DND-41 (cell line): ENCODE measurements around the gene PUM1.

Experiments used
- ATAC-seq: fragments of 200-7000 bp; cut with Tn5 transposase; 3 replicates; pipeline ENCODE4 v1.9.1; 2021; ENCODE audit warnings: low read depth; ENCODE audit not compliant: insufficient read depth
- DNase-seq: peaks from one replicate; pipeline ENCODE4 v3.0.0-alpha.2; 2020
- H2AFZ ChIP-seq: 2 replicates; pipeline ENCODE4 v1.6.0; 2012; ENCODE audit warnings: low read depth, low read length
- H3K27ac ChIP-seq: 2 replicates; pipeline ENCODE4 v1.5.1; 2012; ENCODE audit warnings: low read length, inconsistent platforms
- H3K27me3 ChIP-seq: fragments of 200-600 bp; sonication (generic); 2 replicates; pipeline ENCODE4 v1.6.0; 2012; ENCODE audit warnings: low read length, mild to moderate bottlenecking, inconsistent platforms; ENCODE audit not compliant: insufficient read depth, poor library complexity
- H3K36me3 ChIP-seq: 2 replicates; pipeline ENCODE4 v1.5.1; 2012; ENCODE audit warnings: low read length, inconsistent platforms; ENCODE audit not compliant: insufficient read depth
- H3K4me1 ChIP-seq: 2 replicates; pipeline ENCODE4 v1.5.1; 2012; ENCODE audit warnings: mild to moderate bottlenecking, low read length; ENCODE audit not compliant: insufficient read depth
- H3K4me2 ChIP-seq: 2 replicates; pipeline ENCODE4 v1.6.0; 2012; ENCODE audit warnings: mild to moderate bottlenecking, moderate library complexity, low read length, inconsistent platforms; ENCODE audit not compliant: insufficient read depth
- H3K4me3 ChIP-seq, 2 experiments: fragments of 200-600 bp in 1 of 2; shearing (Covaris generic) in 1 of 2; 2 replicates each; pipeline ENCODE4 v1.5.1; 2012 to 2016; ENCODE audit warnings: inconsistent platforms in 2 of 2, low read length in 2 of 2, mild to moderate bottlenecking in 2 of 2, low read depth in 1 of 2, moderate library complexity in 1 of 2
- H3K79me2 ChIP-seq: 2 replicates; pipeline ENCODE4 v1.6.0; 2012; ENCODE audit warnings: low read length, inconsistent platforms; ENCODE audit not compliant: insufficient read depth
- H3K9ac ChIP-seq: 2 replicates; pipeline ENCODE4 v1.6.0; 2012; ENCODE audit warnings: low read depth, mild to moderate bottlenecking, inconsistent platforms, low read length, moderate library complexity
- H3K9me3 ChIP-seq: 2 replicates; pipeline ENCODE4 v1.5.1; 2012; ENCODE audit warnings: low read length, moderate library complexity, mild to moderate bottlenecking, inconsistent platforms; ENCODE audit not compliant: insufficient read depth, severe bottlenecking
- H4K20me1 ChIP-seq: 2 replicates; pipeline ENCODE4 v1.6.0; 2012; ENCODE audit warnings: low read length; ENCODE audit not compliant: insufficient read depth
- EZH2 ChIP-seq: IDR thresholded peaks from 3 replicates; pipeline ENCODE4 v1.6.1; 2012; ENCODE audit warnings: borderline replicate concordance, low read depth, mild to moderate bottlenecking, moderate library complexity, low read length, inconsistent platforms; ENCODE audit not compliant: severe bottlenecking
- TF ChIP-seq, protein P1 (sequence below): IDR thresholded peaks from 2 replicates; pipeline ENCODE4 v1.5.1; 2012; ENCODE audit warnings: borderline replicate concordance, low read length, moderate library complexity, mild to moderate bottlenecking; ENCODE audit not compliant: poor library complexity, severe bottlenecking; ENCODE audit errors: extremely low read depth

Gene PUM1

DNA sequence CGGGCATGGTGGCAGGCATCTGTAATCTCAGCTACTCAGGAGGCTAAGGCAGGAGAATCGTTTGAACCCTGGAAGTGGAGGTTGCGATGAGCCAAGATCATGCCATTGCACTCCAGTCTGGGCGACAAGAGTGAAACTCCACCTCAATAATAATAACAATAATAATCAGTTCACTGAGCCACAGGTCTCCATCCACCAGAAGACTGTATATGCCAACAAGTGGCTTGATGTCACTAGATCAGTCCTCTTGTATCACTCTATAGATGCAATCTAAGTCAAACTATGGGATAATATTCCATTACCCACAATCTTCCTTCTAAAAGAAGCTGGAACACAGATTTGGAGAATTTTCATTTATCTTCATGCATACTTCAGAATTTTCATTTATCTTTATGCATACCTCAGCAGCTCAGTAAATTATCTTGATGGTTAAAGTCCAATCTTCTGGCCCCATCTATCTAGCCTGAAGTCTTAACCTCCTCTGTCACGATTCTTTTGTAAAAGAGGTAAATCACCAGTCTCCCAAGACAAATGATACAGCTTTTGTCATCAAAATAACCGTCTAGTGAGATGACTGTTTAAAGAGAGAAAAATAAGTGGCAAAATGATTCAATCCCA, 61.8 kb downstream of the PUM1 start:
- no peak overlapping the region for H3K27ac ChIP-seq
- H3K36me3 ChIP-seq: peaks cover 82% of the 10 kb centered on the region
- no peak overlapping the region for H2AFZ ChIP-seq
- H3K4me1 ChIP-seq: no peaks in the 10 kb centered on the region
- no peak for DNase-seq
- no peak overlapping the region for H3K9ac ChIP-seq
- H4K20me1 ChIP-seq: peaks cover 84% of the 10 kb centered on the region
- no peaks in the 10 kb centered on the region for H3K9me3 ChIP-seq
- peaks cover 96% of the 10 kb centered on the region for H3K79me2 ChIP-seq
- no peak for ATAC-seq
- H3K4me2 ChIP-seq: no peak overlapping the region
- H3K27me3 ChIP-seq: no peaks in the 10 kb centered on the region
- no peak overlapping the region for H3K4me3 ChIP-seq
- no peak for TF ChIP-seq EZH2

DNA sequence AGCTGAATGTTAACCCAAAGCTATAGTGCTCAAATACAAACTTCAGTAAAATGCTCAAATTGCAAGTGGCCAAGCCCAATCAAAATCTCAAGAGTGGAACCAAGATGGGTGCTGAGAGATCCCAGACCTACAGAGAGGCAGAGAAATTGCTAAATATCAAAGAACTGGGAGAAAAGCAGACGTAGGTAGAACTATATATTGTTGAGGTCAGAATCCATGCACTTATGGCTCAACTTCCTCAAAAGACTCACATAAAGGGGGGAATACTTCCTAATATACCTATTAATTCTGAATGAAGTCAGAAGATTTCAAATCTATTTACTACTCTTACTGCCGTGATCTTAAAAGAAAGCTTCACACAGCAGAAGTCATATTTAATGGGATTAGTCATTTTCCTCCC, 65.2 kb downstream of the PUM1 start:
- peaks cover 78% of the 10 kb centered on the region for H4K20me1 ChIP-seq
- ATAC-seq: no peak
- no peak overlapping the region for H3K27ac ChIP-seq
- peaks cover 91% of the 10 kb centered on the region for H3K36me3 ChIP-seq
- no peaks in the 10 kb centered on the region for H3K9me3 ChIP-seq
- no peak overlapping the region for H2AFZ ChIP-seq
- DNase-seq: no peak
- H3K79me2 ChIP-seq: peaks cover 96% of the 10 kb centered on the region
- H3K4me3 ChIP-seq: no peak overlapping the region
- H3K9ac ChIP-seq: no peak overlapping the region
- no peak overlapping the region for H3K4me2 ChIP-seq
- no peaks in the 10 kb centered on the region for H3K27me3 ChIP-seq
- TF ChIP-seq, protein P1, sequence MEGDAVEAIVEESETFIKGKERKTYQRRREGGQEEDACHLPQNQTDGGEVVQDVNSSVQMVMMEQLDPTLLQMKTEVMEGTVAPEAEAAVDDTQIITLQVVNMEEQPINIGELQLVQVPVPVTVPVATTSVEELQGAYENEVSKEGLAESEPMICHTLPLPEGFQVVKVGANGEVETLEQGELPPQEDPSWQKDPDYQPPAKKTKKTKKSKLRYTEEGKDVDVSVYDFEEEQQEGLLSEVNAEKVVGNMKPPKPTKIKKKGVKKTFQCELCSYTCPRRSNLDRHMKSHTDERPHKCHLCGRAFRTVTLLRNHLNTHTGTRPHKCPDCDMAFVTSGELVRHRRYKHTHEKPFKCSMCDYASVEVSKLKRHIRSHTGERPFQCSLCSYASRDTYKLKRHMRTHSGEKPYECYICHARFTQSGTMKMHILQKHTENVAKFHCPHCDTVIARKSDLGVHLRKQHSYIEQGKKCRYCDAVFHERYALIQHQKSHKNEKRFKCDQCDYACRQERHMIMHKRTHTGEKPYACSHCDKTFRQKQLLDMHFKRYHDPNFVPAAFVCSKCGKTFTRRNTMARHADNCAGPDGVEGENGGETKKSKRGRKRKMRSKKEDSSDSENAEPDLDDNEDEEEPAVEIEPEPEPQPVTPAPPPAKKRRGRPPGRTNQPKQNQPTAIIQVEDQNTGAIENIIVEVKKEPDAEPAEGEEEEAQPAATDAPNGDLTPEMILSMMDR: no peak
- TF ChIP-seq EZH2: no peak
- no peaks in the 10 kb centered on the region for H3K4me1 ChIP-seq

DNA sequence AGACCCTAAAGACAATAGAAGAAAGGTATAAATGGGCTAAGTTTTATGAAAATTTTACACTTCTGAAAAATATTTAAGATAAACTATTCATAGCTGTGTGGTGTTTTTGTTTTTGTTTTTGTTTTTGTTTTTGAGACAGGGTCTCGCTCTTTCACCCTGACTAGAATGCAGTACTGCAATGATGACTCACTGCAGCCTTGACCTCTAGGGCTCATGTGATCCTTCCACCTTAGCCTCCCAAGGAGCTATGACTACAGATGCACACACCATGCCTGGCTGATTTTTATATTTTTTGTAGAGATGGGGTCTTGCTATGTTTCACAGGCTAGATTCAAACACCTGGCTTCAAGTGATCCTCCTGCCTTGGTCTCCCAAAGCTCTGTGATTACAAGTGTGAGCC, 66.6 kb downstream of the PUM1 start:
- peaks cover 96% of the 10 kb centered on the region for H3K79me2 ChIP-seq
- H3K9ac ChIP-seq: no peak overlapping the region
- H3K4me1 ChIP-seq: no peaks in the 10 kb centered on the region
- H3K4me2 ChIP-seq: no peak overlapping the region
- no peak for ATAC-seq
- no peak overlapping the region for H3K27ac ChIP-seq
- H3K4me3 ChIP-seq: no peak overlapping the region
- peaks cover 77% of the 10 kb centered on the region for H4K20me1 ChIP-seq
- H2AFZ ChIP-seq: no peak overlapping the region
- H3K36me3 ChIP-seq: peaks cover 88% of the 10 kb centered on the region
- H3K9me3 ChIP-seq: no peaks in the 10 kb centered on the region
- no peaks in the 10 kb centered on the region for H3K27me3 ChIP-seq
- no peak for DNase-seq
- TF ChIP-seq, protein P1: no peak
- no peak for TF ChIP-seq EZH2

DNA sequence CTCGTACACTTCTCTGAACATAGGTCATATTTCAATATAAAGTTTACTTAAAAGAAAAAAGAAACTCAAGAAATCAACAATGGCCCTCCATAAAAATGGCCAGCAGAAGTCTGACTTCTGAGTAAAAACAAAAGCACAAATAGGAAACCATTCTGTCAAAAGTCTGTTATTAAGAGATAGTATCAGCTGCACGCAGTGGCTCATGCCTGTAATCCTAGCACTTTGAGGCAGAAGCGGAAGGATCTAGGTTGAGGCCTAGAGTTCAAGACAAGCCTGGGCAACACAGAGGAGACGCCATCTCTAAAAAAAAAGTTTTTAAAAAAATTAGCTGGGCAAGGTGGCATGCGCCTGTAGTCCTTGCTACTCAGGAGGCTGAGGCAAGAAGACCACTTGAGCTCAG, 67.3 kb downstream of the PUM1 start:
- peaks cover 96% of the 10 kb centered on the region for H3K79me2 ChIP-seq
- no peak overlapping the region for H3K27ac ChIP-seq
- H2AFZ ChIP-seq: no peak overlapping the region
- no peaks in the 10 kb centered on the region for H3K9me3 ChIP-seq
- H3K27me3 ChIP-seq: no peaks in the 10 kb centered on the region
- TF ChIP-seq, protein P1: no peak
- no peak for TF ChIP-seq EZH2
- no peak for ATAC-seq
- H3K4me3 ChIP-seq: no peak overlapping the region
- DNase-seq: no peak
- H3K4me2 ChIP-seq: no peak overlapping the region
- peaks cover 75% of the 10 kb centered on the region for H4K20me1 ChIP-seq
- H3K36me3 ChIP-seq: peaks cover 86% of the 10 kb centered on the region
- H3K9ac ChIP-seq: no peak overlapping the region
- no peaks in the 10 kb centered on the region for H3K4me1 ChIP-seq
